ENCODE measurements around the gene TARM1. TPM values are rescaled to one million over a fixed set of nuclear protein-coding genes. Genes with fewer than 3 reads are reported as not detected.

Gene TARM1
- total and polyA plus RNA-seq, 9 donors, result 0.14 to 0.27 (median 0.27) TPM; not detected in 6

GRCh38 chr19:54074851-54075250 is 6.3 kb downstream of the TARM1 start:
- no peak overlapping the region for H3K27ac ChIP-seq (ENCODE audit: low read length)
- no peaks in the 10 kb centered on the region for H3K4me1 ChIP-seq (ENCODE audit: control insufficient read depth, insufficient read depth, low read length)
- 73% methylated on average over 7 of the region's 9 CpGs for WGBS (ENCODE audit: insufficient coverage)
- no peaks in the 10 kb centered on the region for H3K27me3 ChIP-seq (ENCODE audit: control insufficient read depth, insufficient read depth, low read length)
- H3K4me3 ChIP-seq (ENCODE audit: low read length), result no peak overlapping the region
- H3K9me3 ChIP-seq (replicated peaks; ENCODE audit: control insufficient read depth, low read depth, low read length), result peaks cover under 1% of the 10 kb centered on the region
- DNase-seq, result no peak
- H3K36me3 ChIP-seq (ENCODE audit: control insufficient read depth, insufficient read depth, low read length), result no peaks in the 10 kb centered on the region

DNA sequence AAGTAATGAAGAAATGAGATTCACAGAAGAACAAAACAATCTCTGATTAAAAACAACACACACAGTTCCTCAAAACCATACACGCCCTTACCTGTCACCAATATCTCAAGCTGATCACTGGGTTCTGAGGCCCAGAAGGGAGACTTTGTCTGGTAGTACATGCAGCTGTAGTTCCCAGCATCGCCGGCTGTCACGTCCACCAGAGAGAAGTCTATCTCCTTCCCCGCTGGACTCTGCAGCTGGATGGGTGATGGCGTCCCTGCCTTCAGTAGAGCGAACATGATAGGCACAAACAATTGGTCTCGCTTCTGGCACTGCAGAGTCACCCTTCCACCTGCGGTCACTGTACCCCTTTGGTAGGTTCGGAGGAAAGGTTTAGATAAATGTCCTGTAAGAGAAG is 7.3 kb downstream of the TARM1 start:
- Histone ChIP-seq H3K27me3 (ENCODE audit: control insufficient read depth, insufficient read depth, low read length) (no peaks in the 10 kb centered on the region), H3K27ac (ENCODE audit: low read length) (no peak overlapping the region), H3K4me3 (ENCODE audit: low read length) (no peak overlapping the region), H3K9me3 (replicated peaks; ENCODE audit: control insufficient read depth, low read depth, low read length) (peaks cover 2% of the 10 kb centered on the region), H3K4me1 (ENCODE audit: control insufficient read depth, insufficient read depth, low read length) (no peaks in the 10 kb centered on the region), H3K36me3 (ENCODE audit: control insufficient read depth, insufficient read depth, low read length) (no peaks in the 10 kb centered on the region)
- WGBS (ENCODE audit: insufficient coverage), result 86% methylated on average over 7 of the region's 10 CpGs
- no peak for DNase-seq

- Histone ChIP-seq H3K4me3 (ENCODE audit: low read length) (no peak overlapping the region), H3K27me3 (ENCODE audit: control insufficient read depth, insufficient read depth, low read length) (no peaks in the 10 kb centered on the region), H3K4me1 (ENCODE audit: control insufficient read depth, insufficient read depth, low read length) (no peaks in the 10 kb centered on the region), H3K36me3 (ENCODE audit: control insufficient read depth, insufficient read depth, low read length) (no peaks in the 10 kb centered on the region), H3K9me3 (replicated peaks; ENCODE audit: control insufficient read depth, low read depth, low read length) (peaks cover 2% of the 10 kb centered on the region), H3K27ac (ENCODE audit: low read length) (no peak overlapping the region)
- WGBS (ENCODE audit: insufficient coverage), result 61% methylated on average over 5 of the region's 5 CpGs
- DNase-seq, result no peak
Observed at GRCh38 chr19:54069470-54069869, 11.7 kb downstream of the TARM1 start.

- no peak within 1 kb of the TSS for H3K4me3 ChIP-seq (ENCODE audit: low read length)
- no peak for DNase-seq
- no peaks in the 10 kb centered on the region for H3K9me3 ChIP-seq (replicated peaks; ENCODE audit: control insufficient read depth, low read depth, low read length)
- H3K27me3 ChIP-seq (ENCODE audit: control insufficient read depth, insufficient read depth, low read length), result no peaks in the 10 kb centered on the region
- H3K4me1 ChIP-seq (ENCODE audit: control insufficient read depth, insufficient read depth, low read length), result no peaks in the 10 kb centered on the region
- 62% methylated on average over 23 of the region's 34 CpGs for WGBS (ENCODE audit: insufficient coverage)
- no peak within 1 kb of the TSS for H3K27ac ChIP-seq (ENCODE audit: low read length)
- no peaks in the 10 kb centered on the region for H3K36me3 ChIP-seq (ENCODE audit: control insufficient read depth, insufficient read depth, low read length)
Observed at GRCh38 chr19:54063350-54064116, 17.6 kb downstream of the TARM1 start, which contains the start of gene VSTM1. VSTM1 (minus strand) TSS chr19:54063897; CDS start chr19:54063777, 120 bp downstream.

GRCh38 chr19:54062643-54063042 is 18.5 kb downstream of the TARM1 start:
- no peaks in the 10 kb centered on the region for H3K36me3 ChIP-seq (ENCODE audit: control insufficient read depth, insufficient read depth, low read length)
- H3K9me3 ChIP-seq (replicated peaks; ENCODE audit: control insufficient read depth, low read depth, low read length), result no peaks in the 10 kb centered on the region
- H3K27ac ChIP-seq (ENCODE audit: low read length), result no peak overlapping the region
- peak; percentile 1 for DNase-seq
- H3K4me1 ChIP-seq (ENCODE audit: control insufficient read depth, insufficient read depth, low read length), result no peaks in the 10 kb centered on the region
- 67% methylated on average over 9 of the region's 9 CpGs for WGBS (ENCODE audit: insufficient coverage)
- no peaks in the 10 kb centered on the region for H3K27me3 ChIP-seq (ENCODE audit: control insufficient read depth, insufficient read depth, low read length)
- H3K4me3 ChIP-seq (ENCODE audit: low read length), result no peak overlapping the region

DNA sequence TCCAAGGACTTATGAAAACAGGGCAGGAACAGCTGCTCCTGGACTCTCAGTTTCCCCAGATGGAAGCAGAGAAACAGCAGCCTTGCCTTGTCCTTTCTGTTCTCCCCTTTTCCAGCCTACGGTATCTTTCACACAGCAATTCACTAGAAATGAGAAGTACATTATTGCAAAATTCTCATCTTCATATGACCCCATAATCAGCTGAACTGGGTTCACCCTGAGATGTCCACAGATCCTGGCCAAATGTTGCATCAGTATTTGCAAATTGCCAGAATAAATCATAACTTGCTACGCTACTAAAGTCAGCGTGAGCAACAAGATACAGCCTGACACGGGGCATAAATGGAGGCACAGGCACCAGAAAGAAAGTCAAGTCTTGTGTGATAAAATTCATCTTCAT is 33.5 kb downstream of the TARM1 start:
- no peaks in the 10 kb centered on the region for H3K36me3 ChIP-seq (ENCODE audit: control insufficient read depth, insufficient read depth, low read length)
- no peaks in the 10 kb centered on the region for H3K4me1 ChIP-seq (ENCODE audit: control insufficient read depth, insufficient read depth, low read length)
- H3K4me3 ChIP-seq (ENCODE audit: low read length), result no peak overlapping the region
- no peaks in the 10 kb centered on the region for H3K9me3 ChIP-seq (replicated peaks; ENCODE audit: control insufficient read depth, low read depth, low read length)
- no peak for DNase-seq
- 83% methylated on average over 1 of the region's 4 CpGs for WGBS (ENCODE audit: insufficient coverage)
- H3K27ac ChIP-seq (ENCODE audit: low read length), result no peak overlapping the region
- peaks cover 6% of the 10 kb centered on the region for H3K27me3 ChIP-seq (ENCODE audit: control insufficient read depth, insufficient read depth, low read length)

DNA sequence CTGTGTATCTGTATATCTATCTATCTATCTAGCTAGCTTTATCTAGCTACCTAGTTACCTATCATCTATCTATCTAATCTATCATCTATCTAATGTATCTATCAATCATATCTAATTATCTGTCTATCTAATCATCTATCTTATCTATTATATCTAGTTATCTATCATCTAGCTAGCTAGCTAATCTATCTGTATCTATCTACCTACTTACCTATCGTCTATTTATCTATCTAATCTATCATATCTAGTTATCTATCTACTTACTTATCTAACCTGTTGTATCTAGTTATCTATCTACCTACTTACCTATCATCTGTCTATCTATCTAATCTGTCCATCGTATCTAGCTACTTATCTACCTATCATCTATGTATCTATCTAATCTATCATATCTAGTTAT is 35.4 kb downstream of the TARM1 start:
- DNase-seq, result no peak
- WGBS (ENCODE audit: insufficient coverage), result no CpG with 5 or more reads among the region's 2 CpGs
- no peaks in the 10 kb centered on the region for H3K36me3 ChIP-seq (ENCODE audit: control insufficient read depth, insufficient read depth, low read length)
- H3K4me1 ChIP-seq (ENCODE audit: control insufficient read depth, insufficient read depth, low read length), result no peaks in the 10 kb centered on the region
- H3K27me3 ChIP-seq (ENCODE audit: control insufficient read depth, insufficient read depth, low read length), result peaks cover 6% of the 10 kb centered on the region
- H3K27ac ChIP-seq (ENCODE audit: low read length), result no peak overlapping the region
- H3K9me3 ChIP-seq (replicated peaks; ENCODE audit: control insufficient read depth, low read depth, low read length), result no peaks in the 10 kb centered on the region
- no peak overlapping the region for H3K4me3 ChIP-seq (ENCODE audit: low read length)

DNA sequence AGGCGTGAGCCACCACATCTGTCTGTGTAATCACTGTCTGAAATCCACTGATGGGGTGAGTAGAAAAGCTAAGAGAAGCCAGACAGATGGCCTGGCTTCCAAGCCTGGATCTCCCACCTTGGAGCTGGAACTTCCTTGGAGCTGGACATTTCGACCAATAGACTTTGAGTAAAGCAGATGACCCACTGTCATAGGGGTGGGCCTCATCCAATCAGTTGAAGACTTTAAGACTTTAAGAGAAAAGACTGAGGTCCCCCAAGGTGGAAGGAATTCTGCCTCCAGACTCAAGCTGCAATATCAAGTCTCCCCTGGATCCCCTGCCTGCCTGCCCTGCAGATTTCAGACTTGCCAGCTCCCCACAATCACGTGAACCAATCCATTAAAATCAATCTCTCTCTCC is 38.2 kb downstream of the TARM1 start:
- Histone ChIP-seq H3K36me3 (ENCODE audit: control insufficient read depth, insufficient read depth, low read length) (no peaks in the 10 kb centered on the region), H3K4me3 (ENCODE audit: low read length) (no peak overlapping the region), H3K27me3 (ENCODE audit: control insufficient read depth, insufficient read depth, low read length) (peaks cover 6% of the 10 kb centered on the region), H3K27ac (ENCODE audit: low read length) (no peak overlapping the region), H3K9me3 (replicated peaks; ENCODE audit: control insufficient read depth, low read depth, low read length) (no peaks in the 10 kb centered on the region), H3K4me1 (ENCODE audit: control insufficient read depth, insufficient read depth, low read length) (no peaks in the 10 kb centered on the region)
- no peak for DNase-seq
- 88% methylated on average over 1 of the region's 3 CpGs for WGBS (ENCODE audit: insufficient coverage)

DNA sequence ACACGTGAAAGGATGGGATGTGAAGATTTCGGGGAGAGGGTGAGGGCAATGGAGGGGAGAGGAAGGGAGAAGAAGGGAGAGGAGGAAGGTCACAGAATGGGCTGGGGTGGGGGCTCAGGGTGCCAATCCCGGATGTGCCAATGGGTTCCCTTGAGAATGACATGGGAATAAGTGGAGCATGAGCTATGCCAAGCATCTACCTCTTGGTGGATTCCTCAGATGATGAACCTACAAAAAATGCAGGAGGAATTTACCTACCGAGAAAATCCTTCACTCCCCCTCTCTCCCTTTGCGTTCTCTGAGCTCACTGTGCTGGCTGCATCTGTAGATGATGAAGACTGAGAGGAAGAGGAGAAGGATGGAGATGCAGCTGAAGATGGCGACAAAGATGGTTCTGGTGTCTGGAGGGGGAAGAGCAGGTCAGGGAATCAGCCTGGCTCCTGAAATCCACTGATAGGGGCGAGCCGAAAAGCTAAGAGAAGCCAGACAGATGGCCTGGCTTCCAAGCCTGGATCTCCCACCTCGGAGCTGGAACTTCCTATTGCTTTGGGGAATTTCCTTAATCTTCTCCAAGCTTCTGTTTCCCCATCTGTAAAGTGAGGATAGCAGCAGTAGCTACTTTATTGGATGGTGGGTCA is 39.1 kb downstream of the TARM1 start:
- peaks cover 6% of the 10 kb centered on the region for H3K27me3 ChIP-seq (ENCODE audit: control insufficient read depth, insufficient read depth, low read length)
- DNase-seq, result no peak
- 60% methylated on average over 3 of the region's 9 CpGs for WGBS (ENCODE audit: insufficient coverage)
- H3K4me3 ChIP-seq (ENCODE audit: low read length), result no peak overlapping the region
- H3K36me3 ChIP-seq (ENCODE audit: control insufficient read depth, insufficient read depth, low read length), result no peaks in the 10 kb centered on the region
- H3K4me1 ChIP-seq (ENCODE audit: control insufficient read depth, insufficient read depth, low read length), result no peaks in the 10 kb centered on the region
- H3K9me3 ChIP-seq (replicated peaks; ENCODE audit: control insufficient read depth, low read depth, low read length), result no peaks in the 10 kb centered on the region
- no peak overlapping the region for H3K27ac ChIP-seq (ENCODE audit: low read length)

DNA sequence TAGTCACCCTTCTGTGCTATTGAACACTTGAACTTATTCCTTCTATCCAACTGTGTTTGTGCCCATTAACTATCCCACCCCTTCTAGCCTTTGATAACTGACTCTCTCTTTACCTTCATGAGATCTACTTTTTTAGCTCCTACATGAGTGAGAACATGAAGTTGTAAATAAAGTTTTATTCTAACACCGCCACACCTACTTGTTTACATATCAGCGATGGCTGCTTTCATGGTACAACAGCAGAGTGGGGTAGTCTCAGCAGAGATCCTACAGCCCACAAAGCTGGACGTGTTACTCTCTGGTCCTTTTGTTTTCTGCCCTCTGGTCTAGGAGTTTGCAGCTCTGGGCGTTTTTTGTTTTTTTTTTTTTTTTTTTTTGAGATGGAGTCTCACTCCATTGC is 41.2 kb downstream of the TARM1 start:
- H3K4me3 ChIP-seq (ENCODE audit: low read length), result no peak overlapping the region
- no peak overlapping the region for H3K27ac ChIP-seq (ENCODE audit: low read length)
- 100% methylated on average over 2 of the region's 4 CpGs for WGBS (ENCODE audit: insufficient coverage)
- no peaks in the 10 kb centered on the region for H3K4me1 ChIP-seq (ENCODE audit: control insufficient read depth, insufficient read depth, low read length)
- DNase-seq, result no peak
- H3K27me3 ChIP-seq (ENCODE audit: control insufficient read depth, insufficient read depth, low read length), result peaks cover 6% of the 10 kb centered on the region
- H3K9me3 ChIP-seq (replicated peaks; ENCODE audit: control insufficient read depth, low read depth, low read length), result no peaks in the 10 kb centered on the region
- no peaks in the 10 kb centered on the region for H3K36me3 ChIP-seq (ENCODE audit: control insufficient read depth, insufficient read depth, low read length)

Data from muscle of leg (tissue), 11 donors.